HG03097 (cell line): ENCODE measurements around the gene UBE2O.
"Not testable (repeated sequence)": the region's sequence is repeated elsewhere in the genome, so short reads cannot be mapped to it uniquely, and the experiment has no call there.

Source experiments
- ATAC-seq: cut with Tn5 transposase; IDR thresholded peaks from one replicate; pipeline ENCODE4 v1.9.1; 2021; ENCODE audit not compliant: unreplicated experiment, low FRiP score

Gene UBE2O

GRCh38 chr17:76356803-76357456 is 96.0 kb downstream of the UBE2O start:
- ATAC-seq: no peak

- no peak for ATAC-seq
Observed at GRCh38 chr17:76354747-76355310, 98.1 kb downstream of the UBE2O start.

- ATAC-seq: peak; percentile 2
Observed at GRCh38 chr17:76354317-76354729, 98.6 kb downstream of the UBE2O start.

- peak; percentile 89 for ATAC-seq
Observed at GRCh38 chr17:76353599-76354316, 99.2 kb downstream of the UBE2O start, which contains the start of gene PRPSAP1. Gene PRPSAP1 (minus strand): TSS chr17:76353916. CDS start chr17:76353703, 213 bp downstream.

GRCh38 chr17:76353004-76353598 is 99.9 kb downstream of the UBE2O start:
- peak; percentile 12 for ATAC-seq

- ATAC-seq: no peak
Observed at GRCh38 chr17:76351526-76352071, 101.4 kb downstream of the UBE2O start.

GRCh38 chr17:76350463-76350862 is 102.5 kb downstream of the UBE2O start:
- ATAC-seq: no peak

- ATAC-seq: not testable (repeated sequence)
Observed at GRCh38 chr17:76346936-76347335, 106.0 kb downstream of the UBE2O start.

- no peak for ATAC-seq
Observed at GRCh38 chr17:76345377-76345974, 107.5 kb downstream of the UBE2O start.

- no peak for ATAC-seq
Observed at GRCh38 chr17:76343106-76343505, 109.8 kb downstream of the UBE2O start.

GRCh38 chr17:76341301-76341700 is 111.7 kb downstream of the UBE2O start:
- ATAC-seq: no peak
